Testis (tissue), 2 donors: ENCODE results near the gene ZNF135.

Source experiments
- POLR2A ChIP-seq: fragments of 450-650 bp; IDR thresholded peaks from one replicate; pipeline ENCODE4 v1.6.1; 2017; ENCODE audit warnings: antibody characterized with exemption, mild to moderate bottlenecking, moderate library complexity
- TF ChIP-seq, protein P1 (sequence below), 3 experiments: fragments of 450-650 bp in 2 of 3; fragments of 200-600 bp in 1 of 3; sonication (generic) in 1 of 3; IDR thresholded peaks; one replicate each; pipeline ENCODE4 v1.5.1; 2016 to 2019; ENCODE audit warnings: antibody characterized with exemption in 3 of 3, mild to moderate bottlenecking in 2 of 3, moderate library complexity in 1 of 3

DNA sequence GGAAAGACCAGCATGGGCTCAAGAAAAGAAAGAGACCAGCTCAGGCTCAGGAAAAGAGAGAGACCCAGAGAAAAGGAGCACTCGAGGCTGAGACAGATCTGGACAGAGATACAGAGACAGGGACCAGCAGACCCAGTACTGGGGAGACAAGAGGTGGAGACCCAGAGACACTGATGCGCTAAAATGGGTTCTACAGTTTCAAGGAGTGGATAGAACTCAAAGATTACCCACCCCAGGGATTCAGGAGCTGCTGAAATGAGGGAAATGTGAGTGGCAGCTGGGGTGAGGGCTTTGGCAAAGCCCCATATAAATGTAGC lies 39.6 kb downstream of the ZNF135 start:
- TF ChIP-seq, protein P1, sequence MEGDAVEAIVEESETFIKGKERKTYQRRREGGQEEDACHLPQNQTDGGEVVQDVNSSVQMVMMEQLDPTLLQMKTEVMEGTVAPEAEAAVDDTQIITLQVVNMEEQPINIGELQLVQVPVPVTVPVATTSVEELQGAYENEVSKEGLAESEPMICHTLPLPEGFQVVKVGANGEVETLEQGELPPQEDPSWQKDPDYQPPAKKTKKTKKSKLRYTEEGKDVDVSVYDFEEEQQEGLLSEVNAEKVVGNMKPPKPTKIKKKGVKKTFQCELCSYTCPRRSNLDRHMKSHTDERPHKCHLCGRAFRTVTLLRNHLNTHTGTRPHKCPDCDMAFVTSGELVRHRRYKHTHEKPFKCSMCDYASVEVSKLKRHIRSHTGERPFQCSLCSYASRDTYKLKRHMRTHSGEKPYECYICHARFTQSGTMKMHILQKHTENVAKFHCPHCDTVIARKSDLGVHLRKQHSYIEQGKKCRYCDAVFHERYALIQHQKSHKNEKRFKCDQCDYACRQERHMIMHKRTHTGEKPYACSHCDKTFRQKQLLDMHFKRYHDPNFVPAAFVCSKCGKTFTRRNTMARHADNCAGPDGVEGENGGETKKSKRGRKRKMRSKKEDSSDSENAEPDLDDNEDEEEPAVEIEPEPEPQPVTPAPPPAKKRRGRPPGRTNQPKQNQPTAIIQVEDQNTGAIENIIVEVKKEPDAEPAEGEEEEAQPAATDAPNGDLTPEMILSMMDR (IDR thresholded peaks at IDR 0.05): no peak
- no peak for TF ChIP-seq POLR2A
